MM.1S (cell line): ENCODE data around the gene RABGAP1L.

Experiments
- CTCF ChIP-seq: fragments of 300-600 bp; sonication (generic); IDR thresholded peaks from 2 replicates; pipeline ENCODE4 v1.5.1; 2016; ENCODE audit warnings: antibody characterized with exemption, low read length, mixed read lengths
- EZH2 ChIP-seq: fragments of 300-600 bp; sonication (generic); optimal IDR thresholded peaks from 2 replicates; pipeline ENCODE3; 2017; ENCODE audit warnings: low read depth, mild to moderate bottlenecking, antibody characterized with exemption, low read length, mixed read lengths

GRCh38 chr1:174191349-174191862, 32.1 kb downstream of the RABGAP1L start:
- TF ChIP-seq CTCF (no peak), EZH2 (no peak)
